GM12892 (cell line): ENCODE results near the gene TAC3.
A peak's percentile ranks its signal among the peaks of the same experiment; 100 is the strongest.
"Not testable (repeated sequence)": the region's sequence is repeated elsewhere in the genome, so short reads cannot be mapped to it uniquely, and the experiment has no call there.

Experiments used
- DNase-seq: peaks from one replicate; pipeline ENCODE4 v3.0.0; 2011; ENCODE audit not compliant: insufficient read length
- FAIRE-seq: peaks from 2 replicates; lab custom pipeline; 2011; peaks lifted over from hg19 to GRCh38; lab: Jason Lieb, UNC
- POLR2A ChIP-seq: IDR thresholded peaks from 2 replicates; pipeline ENCODE4 v1.6.1; 2011; ENCODE audit warnings: low read depth, low read length, control low read depth
- POLR2AphosphoS5 ChIP-seq: IDR thresholded peaks from 2 replicates; pipeline ENCODE4 v1.6.1; 2011; ENCODE audit warnings: low read depth, low read length, control low read depth
- TAF1 ChIP-seq: IDR thresholded peaks from 2 replicates; pipeline ENCODE4 v1.6.1; 2011; ENCODE audit warnings: low read depth, mild to moderate bottlenecking, control low read depth, low read length, borderline replicate concordance

TAC3 gene

DNA sequence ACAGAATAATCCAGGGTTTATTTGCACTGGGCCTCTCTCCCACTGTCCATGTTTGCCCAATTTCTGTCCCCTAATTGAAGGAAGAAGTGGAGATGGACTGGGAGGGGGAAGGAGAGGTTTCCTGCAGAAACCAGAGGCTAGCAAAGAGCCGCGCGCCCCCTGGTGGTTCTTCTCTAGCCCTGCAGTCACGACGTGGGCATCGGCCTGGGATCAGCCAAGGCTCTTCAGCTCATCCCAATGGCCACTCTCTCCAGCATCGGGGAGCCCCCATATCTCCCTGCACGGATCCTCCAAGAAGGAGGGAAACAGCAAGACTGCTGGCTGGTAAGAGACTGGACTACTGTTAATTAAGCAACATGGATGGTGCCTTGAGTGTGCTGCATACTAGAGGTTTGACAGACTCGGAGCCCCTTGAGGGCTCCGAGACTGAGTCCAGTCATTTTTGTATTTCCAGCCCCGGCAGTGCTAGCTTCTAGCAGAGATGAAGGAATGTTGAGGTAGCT, 28.7 kb downstream of the TAC3 start:
- TF ChIP-seq POLR2A (no peak), POLR2AphosphoS5 (no peak), TAF1 (no peak)
- FAIRE-seq (peak; percentile 75), DNase-seq (no peak)

DNA sequence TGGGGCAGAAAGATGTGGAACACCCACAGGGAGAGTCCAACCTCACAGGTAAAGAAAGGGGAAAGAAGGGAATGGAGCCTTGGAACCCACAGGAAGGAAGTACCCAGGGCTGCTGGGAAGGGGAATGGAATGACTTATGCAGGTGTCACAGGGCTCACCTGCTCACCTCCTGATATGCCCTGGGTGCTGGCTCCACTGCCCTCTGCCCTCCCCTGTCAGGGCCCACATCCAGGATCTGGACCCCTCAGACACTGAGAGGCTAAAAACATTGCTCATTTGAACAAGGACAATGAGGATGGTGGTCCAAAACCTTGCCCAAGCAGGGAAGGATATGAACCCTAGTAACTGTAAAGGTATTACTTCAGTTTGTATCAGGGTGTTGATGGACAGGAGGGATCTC, 29.3 kb downstream of the TAC3 start:
- DNase-seq (no peak), FAIRE-seq (no peak)
- TF ChIP-seq TAF1 (no peak), POLR2AphosphoS5 (no peak), POLR2A (no peak)

DNA sequence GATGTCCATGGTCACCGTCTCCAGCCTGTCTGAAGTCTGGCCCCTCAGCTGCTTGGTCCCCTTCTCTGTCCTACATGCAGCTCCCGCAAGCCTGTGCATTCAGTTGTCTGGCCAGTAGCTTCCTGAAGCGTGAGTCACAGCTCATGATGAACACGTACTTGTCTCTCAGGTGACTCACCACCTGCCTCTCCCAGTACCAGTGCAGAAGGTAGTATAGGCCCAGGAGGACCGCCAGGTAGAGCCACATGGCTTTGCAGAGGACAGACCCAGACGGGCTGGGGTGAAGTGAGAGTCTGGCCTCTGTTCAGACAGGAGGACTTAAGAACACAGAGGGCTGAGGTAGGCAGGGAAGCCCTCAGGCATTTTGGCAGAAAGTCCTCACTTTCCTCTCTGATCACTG, 30.6 kb downstream of the TAC3 start:
- FAIRE-seq, DNase-seq: not testable (repeated sequence)

DNA sequence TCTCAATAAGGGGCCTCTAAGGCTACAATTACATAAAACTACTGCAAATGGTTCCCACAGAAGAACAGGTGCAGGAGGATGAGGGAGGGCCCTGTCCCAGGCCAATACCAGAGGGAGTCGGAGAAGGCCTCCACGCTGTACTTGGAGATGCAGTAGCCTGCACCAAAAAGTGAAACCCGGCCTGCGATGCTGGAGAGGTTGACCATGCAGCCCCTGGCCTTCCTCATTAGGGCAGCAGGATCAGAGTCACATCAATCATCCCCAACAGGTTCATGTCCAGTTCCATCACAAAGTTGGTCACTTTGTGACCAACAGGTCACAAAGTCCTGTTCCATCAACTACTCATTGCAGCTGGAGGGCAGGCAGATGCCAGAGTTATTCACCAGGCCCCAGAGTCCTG, 32.9 kb downstream of the TAC3 start:
- no peak for TF ChIP-seq POLR2A
- TF ChIP-seq TAF1 = no peak
- no peak for TF ChIP-seq POLR2AphosphoS5
- FAIRE-seq (no peak), DNase-seq (no peak)

DNA sequence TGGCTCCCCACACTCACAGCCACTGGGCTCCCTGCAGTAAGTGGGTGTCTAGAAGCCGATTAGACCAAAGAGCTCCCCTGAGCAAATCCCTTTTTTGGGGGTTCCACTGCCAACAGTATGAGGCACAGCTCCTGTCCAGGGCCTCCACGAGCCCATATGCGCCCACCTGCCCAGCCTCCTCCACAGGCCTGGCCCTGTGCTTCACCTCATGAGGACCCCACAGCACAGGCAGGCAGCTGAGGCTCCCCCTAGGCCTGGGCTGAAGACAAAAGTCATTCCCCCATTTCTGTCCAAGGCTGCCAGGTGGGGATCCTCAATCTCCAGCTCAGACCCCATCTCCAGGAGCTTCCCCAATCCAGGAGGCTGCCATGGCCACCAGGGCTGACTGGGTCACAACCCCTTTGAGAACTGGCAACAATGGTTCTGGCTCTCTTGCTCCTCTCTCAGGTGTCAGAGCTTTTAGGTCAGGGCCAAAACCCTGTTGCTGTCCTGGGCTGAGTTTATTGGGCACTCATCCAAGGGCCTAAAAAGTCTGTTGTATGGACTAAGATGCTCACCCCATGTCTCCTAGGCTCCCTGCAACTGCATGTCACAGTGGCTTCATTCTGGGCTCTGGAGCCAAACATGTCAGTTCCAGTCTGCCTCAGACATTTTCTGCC, 33.6 kb downstream of the TAC3 start:
- FAIRE-seq, DNase-seq: not testable (repeated sequence)

DNA sequence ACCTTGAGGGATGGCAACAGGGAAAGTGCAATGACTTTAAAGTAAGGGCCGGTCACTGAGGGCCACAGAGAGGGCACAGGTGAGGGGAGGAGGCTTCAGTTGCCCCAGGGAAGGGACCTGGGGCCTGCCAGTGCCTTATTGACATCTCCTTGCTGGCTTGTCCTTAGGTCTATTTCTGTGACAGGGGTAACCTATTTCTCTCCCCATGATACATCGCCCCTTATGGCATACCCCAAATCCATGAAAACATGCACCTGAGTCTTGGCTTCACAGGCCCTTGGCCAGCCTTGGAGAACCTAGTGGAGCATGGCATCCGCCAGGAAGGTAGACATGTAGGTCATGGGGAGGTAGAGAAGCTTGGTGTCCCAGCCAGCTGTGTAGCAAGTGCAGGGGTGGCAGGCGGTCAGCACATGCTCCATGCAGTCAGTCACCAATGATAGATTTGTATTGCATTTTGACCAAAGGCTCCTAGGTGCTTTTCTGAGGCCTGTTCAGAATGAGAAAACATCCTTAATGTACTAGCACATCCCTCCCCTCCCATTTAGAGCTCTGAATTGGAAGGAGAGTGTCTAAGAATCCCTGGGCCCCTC, 35.3 kb downstream of the TAC3 start:
- DNase-seq (no peak), FAIRE-seq (no peak)
- TF ChIP-seq POLR2A (no peak), TAF1 (no peak), POLR2AphosphoS5 (no peak)

DNA sequence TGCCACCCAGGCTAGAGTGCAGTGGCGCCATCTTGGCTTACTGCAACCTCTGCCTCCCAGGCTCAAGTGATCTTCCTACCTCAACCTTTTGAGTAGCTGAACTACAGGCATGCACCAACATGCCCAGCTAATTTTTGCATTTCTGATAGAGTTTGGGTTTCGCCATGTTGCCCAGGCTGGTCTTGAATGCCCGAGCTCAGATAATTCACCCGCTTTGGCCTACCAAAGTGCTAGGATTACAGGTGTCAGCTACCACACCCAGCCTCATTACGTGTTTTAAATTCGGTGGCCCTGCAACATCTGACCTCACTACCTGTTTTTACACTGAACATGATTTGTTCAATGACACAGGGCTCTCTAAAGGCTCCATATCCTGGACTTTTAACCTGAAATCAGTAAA, 36.1 kb downstream of the TAC3 start:
- no peak for TF ChIP-seq TAF1
- TF ChIP-seq POLR2AphosphoS5 = no peak
- no peak for TF ChIP-seq POLR2A

DNA sequence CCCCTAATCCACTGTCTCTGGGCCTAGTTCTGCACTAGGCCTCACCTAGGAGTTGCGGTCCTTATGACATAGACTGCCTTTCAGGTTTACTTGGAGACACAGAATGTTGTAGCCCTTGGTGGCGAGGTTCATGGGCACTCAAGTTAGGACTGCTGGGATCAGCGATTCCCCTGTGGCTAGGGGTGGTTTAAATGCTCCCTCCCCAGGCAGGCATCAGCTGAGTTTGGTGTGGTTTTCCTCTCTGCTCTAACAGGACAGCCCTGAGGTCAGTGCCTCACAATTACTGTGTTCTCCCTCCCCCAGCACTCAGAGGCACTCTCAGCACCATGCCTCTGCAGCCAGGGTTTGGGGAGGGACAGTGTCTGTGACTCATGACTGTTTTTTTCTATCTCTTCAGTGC, 36.7 kb downstream of the TAC3 start:
- FAIRE-seq (no peak), DNase-seq (no peak)
- TF ChIP-seq POLR2AphosphoS5 = no peak
- no peak for TF ChIP-seq TAF1
- TF ChIP-seq POLR2A = no peak

More for the DNA sequence above, 36.1 kb downstream of the TAC3 start:
- DNase-seq (no peak), FAIRE-seq (no peak)

DNA sequence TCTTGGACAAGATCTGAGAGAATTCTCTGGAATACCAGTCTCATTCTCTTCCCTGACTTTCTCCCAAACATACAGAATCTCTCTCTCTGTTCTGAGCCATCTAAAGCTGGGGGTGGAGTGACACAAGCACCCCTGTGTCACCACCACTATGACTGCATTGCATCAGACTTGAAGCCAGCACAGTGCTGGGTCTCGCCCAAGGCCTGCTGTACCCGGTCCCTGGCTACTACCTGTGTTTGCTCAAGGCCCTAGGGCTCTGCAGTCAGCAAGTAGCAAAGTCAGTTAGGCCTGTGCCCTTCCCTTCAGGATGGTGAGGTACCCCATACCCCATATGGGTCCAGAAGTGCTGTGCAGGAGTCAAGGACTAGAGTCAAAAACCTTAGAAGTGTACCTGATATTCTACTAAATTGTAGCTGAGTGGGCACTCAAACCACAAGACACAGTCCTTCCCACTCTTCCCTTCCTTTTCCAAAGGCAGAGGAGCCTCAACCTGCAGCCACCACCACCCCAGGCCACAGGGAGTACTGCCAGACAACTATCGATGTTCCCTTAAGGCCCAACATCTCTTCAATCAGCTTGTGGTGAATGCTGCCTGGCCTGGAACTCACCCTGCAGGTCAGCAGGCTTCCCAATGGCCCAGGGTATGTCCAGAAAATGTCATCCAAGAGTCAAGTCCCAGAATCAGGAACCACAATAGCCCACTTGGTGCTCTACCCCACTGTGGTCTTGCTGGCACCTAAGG, 37.8 kb downstream of the TAC3 start:
- no peak for DNase-seq
- FAIRE-seq = no peak
- TF ChIP-seq POLR2A (no peak), POLR2AphosphoS5 (no peak), TAF1 (no peak)

DNA sequence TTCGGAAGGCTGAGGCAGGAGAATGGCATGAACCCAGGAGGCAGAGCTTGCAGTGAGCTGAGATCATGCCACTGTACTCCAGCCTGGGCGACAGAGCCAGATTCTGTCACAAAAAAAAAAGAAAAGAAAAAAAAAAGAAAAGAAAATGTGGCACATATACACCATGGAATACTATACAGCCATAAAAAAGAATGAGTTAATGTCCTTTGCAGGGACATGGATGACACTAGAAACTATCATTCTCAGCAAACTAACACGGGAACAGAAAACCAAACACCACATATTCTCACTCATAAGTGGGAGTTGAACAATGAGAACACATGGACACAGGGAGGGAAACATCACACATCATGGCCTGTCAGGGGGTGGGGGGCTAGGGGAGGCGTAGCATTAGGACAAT, 39.0 kb downstream of the TAC3 start:
- DNase-seq, FAIRE-seq: not testable (repeated sequence)

DNA sequence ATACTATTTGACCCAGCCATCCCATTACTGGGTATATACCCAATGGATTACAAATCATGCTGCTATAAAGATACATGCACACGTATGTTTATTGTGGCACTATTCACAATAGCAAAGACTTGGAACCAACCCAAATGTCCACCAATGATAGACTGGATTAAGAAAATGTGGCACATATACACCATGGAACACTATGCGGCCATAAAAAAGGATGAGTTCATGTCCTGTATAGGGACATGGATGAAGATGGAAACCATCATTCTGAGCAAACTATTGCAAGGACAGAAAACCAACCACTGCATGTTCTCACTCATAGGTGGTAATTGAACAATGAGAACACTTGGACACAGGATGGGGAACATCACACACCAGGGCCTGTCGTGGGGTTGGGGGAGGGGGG, 42.1 kb downstream of the TAC3 start:
- not testable (repeated sequence) for DNase-seq, FAIRE-seq

DNA sequence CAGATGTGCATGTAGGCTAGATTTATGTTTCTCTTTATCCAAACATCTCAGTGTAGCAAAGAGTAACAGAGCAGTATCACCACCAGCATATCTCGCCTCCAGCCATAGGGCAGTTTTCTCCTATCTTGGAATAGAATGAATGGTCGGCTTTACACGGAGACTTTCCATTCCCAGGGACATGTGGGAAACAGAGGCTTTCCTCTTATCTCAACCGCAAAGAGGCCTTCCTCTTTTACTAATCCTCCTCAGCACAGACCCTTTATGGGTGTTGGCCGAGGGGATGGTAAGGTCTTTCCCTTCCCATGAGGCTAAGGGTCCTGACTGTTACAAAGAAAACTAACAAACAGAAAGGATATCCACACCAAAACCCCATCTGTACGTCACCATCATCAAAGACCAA, 47.4 kb downstream of the TAC3 start:
- not testable (repeated sequence) for FAIRE-seq, DNase-seq

DNA sequence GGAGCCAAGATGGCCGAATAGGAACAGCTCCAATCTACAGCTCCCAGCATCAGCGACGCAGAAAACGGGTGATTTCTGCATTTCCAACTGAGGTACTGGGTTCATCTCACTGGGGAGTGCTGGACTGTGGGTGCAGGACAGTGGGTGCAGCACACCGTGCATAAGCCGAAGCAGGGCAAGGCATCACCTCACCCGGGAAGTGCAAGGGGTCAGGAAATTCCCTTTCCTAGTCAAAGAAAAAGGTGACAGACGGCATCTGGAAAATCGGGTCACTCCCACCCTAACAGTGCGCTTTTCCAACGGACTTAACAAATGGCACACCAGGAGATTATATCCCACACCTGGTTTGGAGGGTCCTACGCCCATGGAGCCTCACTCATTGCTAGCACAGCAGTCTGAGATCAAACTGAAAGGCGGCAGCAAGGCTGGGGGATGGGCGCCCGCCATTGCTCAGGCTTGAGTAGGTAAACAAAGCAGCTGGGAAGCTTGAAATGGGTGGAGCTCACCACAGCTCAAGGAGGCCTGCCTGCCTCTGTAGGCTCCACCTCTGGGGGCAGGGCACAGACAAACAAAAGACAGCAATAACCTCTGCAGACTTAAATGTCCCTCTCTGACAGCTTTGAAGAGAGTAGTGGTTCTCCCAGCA, 50.2 kb downstream of the TAC3 start:
- FAIRE-seq, DNase-seq: not testable (repeated sequence)

DNA sequence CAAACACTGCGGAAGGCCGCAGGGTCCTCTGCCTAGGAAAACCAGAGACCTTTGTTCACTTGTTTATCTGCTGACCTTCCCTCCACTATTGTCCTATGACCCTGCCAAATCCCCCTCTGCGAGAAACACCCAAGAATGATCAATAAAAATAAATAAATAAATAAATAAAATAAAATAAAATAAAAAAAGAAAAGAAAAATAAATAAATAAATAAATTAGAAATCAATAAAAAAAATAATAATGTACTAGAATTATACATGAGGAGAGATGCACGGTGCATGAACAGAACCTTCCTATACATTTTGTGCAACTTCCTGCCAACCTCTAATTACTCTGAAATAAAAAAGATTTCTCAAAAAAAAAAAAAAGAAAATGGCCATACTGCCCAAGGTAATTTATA, 51.2 kb downstream of the TAC3 start:
- not testable (repeated sequence) for FAIRE-seq, DNase-seq

DNA sequence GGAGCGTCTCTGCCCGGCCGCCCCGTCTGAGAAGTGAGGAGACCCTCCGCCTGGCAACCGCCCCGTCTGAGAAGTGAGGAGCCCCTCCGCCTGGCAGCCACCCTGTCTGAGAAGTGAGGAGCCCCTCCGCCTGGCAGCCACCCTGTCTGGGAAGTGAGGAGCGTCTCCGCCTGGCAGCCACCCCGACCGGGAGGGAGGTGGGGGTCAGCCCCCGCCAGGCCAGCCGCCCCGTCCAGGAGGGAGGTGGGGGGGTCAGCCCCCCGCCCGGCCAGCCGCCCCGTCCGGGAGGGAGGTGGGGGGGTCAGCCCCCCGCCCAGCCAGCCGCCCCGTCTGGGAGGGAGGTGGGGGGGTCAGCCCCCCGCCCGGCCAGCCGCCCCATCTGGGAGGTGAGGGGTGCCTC, 52.8 kb downstream of the TAC3 start:
- DNase-seq, FAIRE-seq: not testable (repeated sequence)

DNA sequence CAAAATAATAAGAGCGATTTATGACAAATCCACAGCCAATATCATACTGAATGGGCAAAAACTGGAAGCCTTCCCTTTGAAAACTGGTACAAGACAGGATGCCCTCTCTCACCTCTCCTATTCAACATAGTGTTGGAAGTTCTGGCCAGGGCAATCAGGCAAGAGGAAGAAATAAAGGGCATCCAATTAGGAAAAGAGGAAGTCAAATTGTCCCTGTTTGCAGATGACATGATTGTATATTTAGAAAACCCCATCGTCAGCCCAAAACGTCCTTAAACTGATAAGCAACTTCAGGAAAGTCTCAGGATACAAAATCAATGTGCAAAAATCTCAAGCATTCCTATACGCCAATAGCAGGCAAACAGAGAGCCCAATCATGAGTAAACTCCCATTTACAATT, 54.1 kb downstream of the TAC3 start:
- DNase-seq, FAIRE-seq: not testable (repeated sequence)
